Right ventricle myocardium inferior (tissue), 1 donor: ENCODE measurements around the gene NRCAM. TPM values are rescaled to one million over a fixed set of nuclear protein-coding genes. Genes with fewer than 3 reads are reported as not detected.
"Not testable (repeated sequence)": the region's sequence is repeated elsewhere in the genome, so short reads cannot be mapped to it uniquely, and the experiment has no call there.

Experiments
- ATAC-seq: fragments of 200-7000 bp; cut with Tn5 transposase; one replicate; pipeline ENCODE4 v1.9.1; 2020; ENCODE audit warnings: mild to moderate bottlenecking, moderate library complexity
- DNase-seq: peaks from one replicate; pipeline ENCODE4 v3.0.0; 2021; ENCODE audit errors: missing footprints
- intact Hi-C: fragments of 100-400 bp; cut with DNase I; formaldehyde crosslinking; loops from one replicate; pipeline ENCODE4 v1.11.0; 2022
- total RNA-seq: library from RNA; stranded (reverse); fragmentation: NEBNext Ultra II Directional; extraction: Animal tissue kit (Norgen Biotek cat#: 25700); gene quantifications from one replicate; pipeline ENCODE4 v1.2.1, GENCODE V29; 2021
- donor health status: DM: no; HTN: yes; CAD: no; lungs with severe emphysema.

The NRCAM gene
- total RNA-seq, 1 donor from 2014 or later = 0.30 TPM

DNA sequence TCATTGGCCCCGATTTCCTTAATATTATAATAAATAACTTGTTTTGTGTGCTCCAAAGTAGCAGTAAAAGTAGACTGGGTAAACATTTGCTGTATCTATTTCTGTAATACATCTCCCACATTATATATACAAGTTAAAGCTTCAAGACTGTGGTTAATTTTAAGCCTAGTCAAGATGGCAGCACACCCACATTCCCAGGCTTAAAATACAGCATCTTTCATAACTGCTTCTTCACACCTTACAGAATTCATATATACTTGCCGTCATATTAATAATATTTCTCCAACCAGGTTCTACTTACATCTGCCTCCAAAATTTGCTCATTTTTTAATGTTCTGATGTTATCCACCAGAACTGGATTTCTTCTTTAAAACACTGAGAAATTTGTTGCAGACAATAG is 85.6 kb downstream of the NRCAM start:
- intact Hi-C loops = no loop called here
- DNase-seq = no peak
- ATAC-seq = no peak

GRCh38 chr7:108368466-108368865 is 87.8 kb downstream of the NRCAM start:
- intact Hi-C loops = no loop called here
- DNase-seq (no peak), ATAC-seq (no peak)

- intact Hi-C loops = no loop called here
- ATAC-seq = no peak
- DNase-seq = no peak
These were observed 88.3 kb downstream of the NRCAM start for GRCh38 chr7:108367946-108368345.

DNA sequence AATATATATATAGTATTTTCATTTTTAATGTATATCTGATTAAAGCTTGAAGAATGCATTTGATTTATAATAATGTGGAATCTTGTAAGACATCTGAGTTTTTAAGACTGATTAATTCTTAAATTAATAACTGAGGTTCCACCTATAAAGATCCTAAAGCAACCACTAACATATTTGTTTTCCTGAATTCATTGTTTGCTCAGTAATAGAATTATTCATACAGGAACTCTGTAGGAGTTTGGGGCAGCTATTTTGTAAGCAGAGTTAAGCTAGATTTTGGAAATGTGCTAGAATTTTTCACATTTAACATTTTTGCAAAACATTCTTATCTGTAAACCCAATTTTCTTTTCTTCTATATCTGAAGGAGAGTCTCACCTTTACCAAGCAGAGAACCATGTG is 88.9 kb downstream of the NRCAM start:
- intact Hi-C loops = no loop called here
- ATAC-seq (no peak), DNase-seq (no peak)

DNA sequence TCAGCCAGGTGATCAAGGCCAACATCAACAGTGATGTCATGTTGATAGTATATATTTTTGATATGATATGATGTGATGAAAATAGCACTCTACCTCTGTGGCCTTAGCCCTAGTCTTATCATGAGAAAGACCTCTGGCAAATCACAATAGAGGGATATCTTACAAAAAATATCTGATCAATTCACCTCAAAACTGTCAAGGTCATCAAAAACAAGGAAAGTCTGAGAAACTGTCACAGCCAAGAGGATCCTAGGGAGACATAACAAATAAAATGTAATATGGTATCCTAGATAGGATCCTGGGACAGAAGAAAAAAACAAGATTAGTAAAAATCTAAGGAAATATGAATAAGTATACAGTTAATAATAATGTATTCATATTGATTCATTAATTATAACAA is 92.6 kb downstream of the NRCAM start:
- ATAC-seq (no peak), DNase-seq (no peak)
- intact Hi-C loops = no loop called here

GRCh38 chr7:108360058-108360800 is 96.0 kb downstream of the NRCAM start:
- ATAC-seq = no peak
- intact Hi-C loops = no loop called here

DNA sequence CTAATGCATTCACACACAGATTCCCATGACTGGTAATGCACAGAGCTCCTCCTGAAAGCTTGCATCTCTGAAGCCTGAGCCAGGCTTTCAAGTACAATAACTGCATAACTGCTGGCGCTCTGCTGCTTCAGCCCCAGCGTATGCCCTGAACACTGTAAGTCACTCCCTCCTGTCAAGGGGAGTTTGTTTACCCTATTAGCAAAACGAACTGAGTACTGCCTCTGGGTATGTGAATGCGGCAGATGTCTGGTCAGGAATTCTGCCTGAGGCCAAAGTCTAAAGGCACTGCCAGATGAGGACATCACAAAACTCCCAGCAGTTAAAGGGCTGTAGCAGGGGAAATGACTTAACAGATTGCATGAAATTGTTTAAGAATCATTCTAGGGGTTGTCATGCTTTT is 97.7 kb downstream of the NRCAM start:
- intact Hi-C loops = no loop called here
- ATAC-seq = no peak
- no peak for DNase-seq

More at GRCh38 chr7:108360058-108360800, 96.0 kb downstream of the NRCAM start:
- DNase-seq = no peak

DNA sequence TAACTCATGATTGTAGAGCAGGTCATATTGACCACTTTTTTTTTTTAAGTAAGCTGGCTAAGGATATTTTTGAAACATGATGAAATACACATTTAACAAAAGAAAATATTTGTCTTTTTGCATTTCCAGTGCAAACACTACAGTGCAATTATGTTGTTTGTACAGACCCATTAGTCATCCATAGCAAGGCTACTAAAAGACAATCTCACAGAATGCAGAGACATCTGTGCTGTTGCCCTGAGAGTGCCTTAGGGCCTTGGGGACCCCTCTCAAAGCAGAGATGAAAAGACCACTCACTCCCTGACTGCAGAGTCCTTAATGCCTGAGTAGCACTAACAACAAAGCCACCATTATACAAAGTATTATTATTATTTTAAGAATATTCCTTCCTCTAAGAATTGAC is 104.5 kb downstream of the NRCAM start:
- no peak for DNase-seq
- no peak for ATAC-seq
- intact Hi-C loops = no loop called here

DNA sequence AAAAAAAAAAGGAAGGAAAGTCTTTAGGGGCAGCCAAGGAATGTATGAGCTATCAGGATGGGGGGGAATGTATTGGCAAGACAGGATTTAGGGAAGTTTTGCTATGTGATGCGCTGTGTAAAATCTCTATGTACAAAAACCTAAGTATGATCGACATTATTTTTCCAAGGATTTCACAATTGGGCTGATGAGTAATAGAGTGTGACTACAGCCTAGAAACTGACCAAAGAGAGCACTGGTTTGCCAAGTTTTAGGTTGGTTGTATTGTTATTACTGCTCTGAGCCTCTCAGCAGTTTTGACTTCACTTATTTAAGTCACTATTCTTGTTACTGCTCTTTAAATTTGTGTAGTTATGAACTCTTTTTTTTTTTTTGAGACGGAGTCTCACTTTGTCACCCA is 107.3 kb downstream of the NRCAM start:
- intact Hi-C loops = no loop called here

GRCh38 chr7:108347616-108348015 is 108.6 kb downstream of the NRCAM start:
- DNase-seq (no peak), ATAC-seq (no peak)
- intact Hi-C loops = no loop called here

More for the DNA sequence above, 107.3 kb downstream of the NRCAM start:
- ATAC-seq = no peak
- DNase-seq = no peak

DNA sequence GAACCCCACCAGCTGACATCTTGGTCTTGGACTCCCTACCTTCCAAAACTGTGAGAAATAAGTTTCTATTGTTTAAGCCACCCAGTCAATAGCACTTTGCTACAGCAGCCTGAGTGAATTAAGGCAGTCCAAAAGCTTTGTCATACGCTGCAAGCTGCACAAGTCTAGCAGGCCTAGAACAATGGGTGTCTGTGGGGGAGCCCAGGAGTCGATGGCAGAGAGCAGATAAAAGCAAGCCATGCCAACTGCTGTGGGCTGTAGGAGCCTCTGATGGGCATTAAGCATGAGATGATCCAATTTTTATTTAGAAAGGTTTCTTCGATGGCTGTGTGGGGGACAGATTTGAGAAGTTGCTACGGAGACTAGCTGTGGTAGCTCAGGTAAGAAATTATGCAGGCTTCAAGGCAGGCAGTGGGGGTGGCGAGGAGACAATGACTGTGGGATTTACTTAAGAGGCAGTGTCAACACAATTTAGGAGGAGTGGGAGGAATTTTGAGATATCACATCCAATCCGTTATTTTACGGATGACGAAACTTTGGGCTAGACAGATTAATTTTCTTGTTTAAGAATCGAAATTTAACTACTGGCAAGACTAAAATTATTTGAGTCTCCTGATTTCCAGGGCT is 110.4 kb downstream of the NRCAM start:
- ATAC-seq (no peak), DNase-seq (no peak)
- intact Hi-C loops = no loop called here

- no peak for DNase-seq
- no peak for ATAC-seq
- intact Hi-C loops = no loop called here
These were observed 115.3 kb downstream of the NRCAM start for GRCh38 chr7:108340856-108341411.

GRCh38 chr7:108340406-108340805 is 115.8 kb downstream of the NRCAM start:
- intact Hi-C loops, ATAC-seq: not testable (repeated sequence)

DNA sequence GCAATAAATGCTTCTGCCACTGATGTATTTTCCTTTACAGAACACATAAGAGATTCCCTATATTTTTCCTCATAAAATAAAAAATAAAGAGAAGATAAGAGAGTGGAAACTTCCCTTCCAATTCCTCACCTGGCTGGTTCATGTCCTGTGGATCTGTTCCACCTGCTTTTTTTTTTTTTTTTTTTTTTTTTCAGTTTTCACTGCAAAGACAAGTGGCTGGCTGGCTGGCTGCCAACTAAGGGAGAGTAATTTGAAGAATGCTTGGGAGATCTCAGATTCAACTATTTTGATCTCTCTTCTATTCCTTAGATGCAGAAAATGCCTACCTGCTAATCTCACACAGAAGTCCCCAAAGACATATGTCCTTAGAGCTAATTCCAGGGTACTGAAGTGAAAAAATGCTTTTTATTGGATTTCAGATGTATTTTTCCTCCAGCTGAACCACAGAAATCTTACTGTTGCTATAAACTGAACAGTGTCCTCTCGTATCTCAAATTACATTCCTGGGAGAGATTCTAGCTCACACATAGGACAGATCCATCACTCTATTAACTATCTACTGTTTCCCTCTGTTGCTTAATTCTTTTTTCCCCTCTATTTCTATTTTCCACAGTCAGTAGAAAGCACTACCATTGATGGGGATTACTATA is 120.8 kb downstream of the NRCAM start:
- intact Hi-C loops = no loop called here
- DNase-seq (no peak), ATAC-seq (no peak)

More at GRCh38 chr7:108340406-108340805, 115.8 kb downstream of the NRCAM start:
- DNase-seq = not testable (repeated sequence)

DNA sequence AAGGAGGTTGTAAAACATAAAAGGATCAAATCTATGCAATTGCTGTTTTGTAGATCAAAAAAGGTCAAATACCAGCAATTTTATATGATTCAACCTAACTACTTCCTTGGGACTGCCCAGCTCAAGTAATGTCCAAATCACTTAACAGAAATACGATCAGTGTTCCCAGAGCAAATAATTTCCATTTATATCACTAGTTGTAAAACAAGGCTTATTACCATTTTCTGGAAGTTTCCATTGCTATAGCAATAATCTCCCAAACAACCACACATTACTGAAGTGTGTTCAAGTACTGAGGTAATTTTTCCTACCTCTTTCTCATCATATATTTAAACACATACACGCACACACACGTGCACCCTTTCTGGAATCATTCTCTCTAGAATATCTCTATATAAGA is 123.3 kb downstream of the NRCAM start:
- intact Hi-C loops = no loop called here
- no peak for ATAC-seq
- DNase-seq = no peak

GRCh38 chr7:108331971-108332370 is 124.3 kb downstream of the NRCAM start:
- DNase-seq (no peak), ATAC-seq (no peak)
- intact Hi-C loops = no loop called here

GRCh38 chr7:108330227-108330626 is 126.0 kb downstream of the NRCAM start:
- intact Hi-C loops = no loop called here
- ATAC-seq (no peak), DNase-seq (no peak)

DNA sequence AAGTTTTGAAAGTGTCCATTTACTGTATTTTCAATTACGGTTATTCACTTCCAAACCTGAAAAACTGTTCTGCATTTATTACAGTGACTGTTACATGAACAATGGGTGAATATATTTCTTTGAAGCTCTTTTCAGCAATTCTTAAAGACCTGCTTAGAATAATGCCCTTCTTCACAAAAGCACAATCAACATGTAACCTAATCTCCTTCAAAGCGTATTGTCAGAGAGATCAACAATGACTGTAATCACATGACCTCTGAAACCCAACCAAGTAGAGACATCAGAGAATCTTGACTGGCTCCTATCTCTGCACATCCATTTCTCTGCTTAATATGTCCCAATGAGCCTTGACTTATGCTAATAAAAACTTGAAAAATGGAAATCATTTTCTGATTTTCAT is 126.7 kb downstream of the NRCAM start:
- DNase-seq (no peak), ATAC-seq (no peak)
- intact Hi-C loops = no loop called here

DNA sequence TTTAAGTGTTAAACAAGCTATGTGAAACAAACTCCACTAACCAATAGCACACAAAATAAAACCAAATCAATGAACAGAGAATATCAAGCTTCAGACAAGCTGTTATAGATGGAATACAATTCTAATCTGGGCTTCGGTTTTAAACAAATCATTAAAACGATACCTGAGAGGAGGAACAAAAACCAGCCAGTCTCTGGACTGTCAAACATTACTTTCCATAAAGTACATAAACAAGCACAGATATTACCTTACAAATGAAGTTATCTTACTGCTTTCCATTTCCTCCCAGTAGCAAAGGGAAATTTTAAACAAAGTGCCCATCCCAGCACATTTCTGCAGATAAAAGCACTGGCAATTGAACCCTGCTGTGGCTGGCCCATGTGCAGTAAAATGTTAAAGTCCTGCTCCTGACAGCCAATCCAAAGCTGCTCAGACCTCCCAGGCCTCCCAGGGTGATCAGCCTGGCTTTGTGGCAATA is 128.0 kb downstream of the NRCAM start:
- DNase-seq (no peak), ATAC-seq (no peak)
- intact Hi-C loops = no loop called here

DNA sequence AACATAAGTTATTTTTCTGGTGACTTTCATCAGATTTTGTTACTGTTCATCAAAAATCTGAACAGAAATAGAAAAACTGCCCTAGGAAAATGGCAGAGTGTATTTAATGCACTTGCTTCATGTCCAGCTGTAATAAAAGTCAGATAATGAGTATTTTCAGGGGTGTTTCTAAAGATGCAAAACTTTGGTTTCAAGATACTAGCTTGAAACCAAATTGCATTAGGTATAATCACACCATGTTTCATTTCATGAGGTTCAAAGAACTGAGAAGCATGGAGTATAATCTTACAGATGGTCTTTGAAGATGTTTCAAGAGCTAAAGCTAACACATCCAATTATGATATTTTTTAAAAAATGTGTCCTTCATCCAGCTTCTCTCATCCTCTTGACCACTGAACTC is 128.9 kb downstream of the NRCAM start:
- ATAC-seq (no peak), DNase-seq (no peak)
- intact Hi-C loops = no loop called here
